GM18870 (cell line): ENCODE data around the gene RENBP.

Experiments used
- ATAC-seq: cut with Tn5 transposase; IDR thresholded peaks from one replicate; pipeline ENCODE4 v1.9.1; 2021; ENCODE audit warnings: moderate library complexity; ENCODE audit not compliant: unreplicated experiment

The RENBP gene

DNA sequence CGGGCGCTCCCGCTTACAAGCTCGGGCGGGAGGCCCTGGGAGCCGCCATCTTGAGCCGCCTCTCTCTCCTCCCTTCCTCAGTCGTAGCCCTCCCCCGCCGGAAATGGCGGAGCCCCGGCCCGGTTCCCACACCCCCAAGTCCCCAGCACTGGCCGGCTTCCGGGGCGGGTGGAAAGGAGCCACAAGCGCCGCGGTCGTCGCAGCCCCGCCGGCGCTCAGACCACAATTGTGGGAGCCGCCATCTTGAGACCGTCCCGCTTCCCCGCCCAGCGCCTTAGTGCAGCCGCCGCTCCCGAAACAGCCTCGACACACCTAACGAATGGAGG lies 26.6 kb upstream of the RENBP start:
- peak; percentile 27 for ATAC-seq

DNA sequence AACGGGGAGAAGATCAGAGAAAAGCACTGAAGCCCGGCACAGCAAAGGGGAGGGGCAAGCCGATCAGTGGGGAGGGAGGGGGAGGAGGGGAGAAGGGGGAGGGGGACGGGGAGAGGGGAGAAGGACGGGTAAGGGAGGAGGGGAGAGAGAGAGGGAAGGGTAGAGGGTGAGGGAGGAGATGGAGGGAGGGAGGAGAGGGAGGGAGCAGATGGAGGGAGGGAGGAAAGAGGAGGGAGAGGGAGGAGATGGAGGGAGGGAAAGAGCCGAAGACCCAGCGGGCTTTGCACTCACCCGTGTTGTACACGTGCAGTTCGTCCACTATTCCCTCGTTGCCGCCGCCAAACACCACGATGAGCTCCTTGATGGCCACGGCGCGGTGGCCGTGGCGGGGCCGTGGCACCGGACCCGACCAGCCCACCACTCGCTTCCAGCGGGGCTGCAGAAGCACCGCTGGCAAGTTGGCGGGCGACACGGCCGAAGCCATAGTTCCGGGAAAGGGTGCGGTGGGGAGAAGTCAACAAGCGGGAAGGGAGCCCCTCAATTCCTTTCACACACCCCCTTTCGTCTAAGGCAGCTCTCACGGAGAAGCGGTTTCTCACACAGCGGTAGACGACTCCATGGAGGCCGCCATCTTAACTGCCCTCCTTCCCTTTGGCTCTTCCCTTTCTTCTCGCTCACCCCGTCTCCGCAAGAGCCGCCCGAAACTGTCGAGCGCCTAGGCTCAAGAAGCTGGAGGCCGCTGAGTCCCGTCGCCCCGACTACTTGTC lies 26.1 kb upstream of the RENBP start:
- ATAC-seq = peak; percentile 8

DNA sequence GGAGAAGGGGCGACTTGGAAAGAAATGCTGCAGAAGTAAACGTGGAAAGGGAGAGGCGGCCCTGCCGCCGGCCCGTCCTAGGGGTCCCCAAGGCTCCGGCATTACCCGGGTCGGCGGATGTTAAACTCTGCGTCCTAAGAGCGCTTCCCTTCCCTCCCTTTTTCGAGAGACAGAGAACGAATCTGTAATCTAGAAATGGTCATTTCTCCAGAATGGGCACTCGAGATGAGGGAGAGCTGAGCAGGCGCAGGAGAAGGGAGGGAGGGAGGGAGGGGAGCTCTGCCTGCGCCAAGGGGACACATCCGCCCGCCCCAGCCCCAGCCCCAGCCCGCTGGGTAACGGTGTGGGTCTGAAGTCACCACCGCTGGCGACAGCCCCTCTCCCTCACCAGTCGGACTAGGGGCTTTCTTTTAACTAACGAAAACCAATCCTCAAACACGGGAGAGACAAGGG lies 25.5 kb upstream of the RENBP start:
- ATAC-seq = no peak

DNA sequence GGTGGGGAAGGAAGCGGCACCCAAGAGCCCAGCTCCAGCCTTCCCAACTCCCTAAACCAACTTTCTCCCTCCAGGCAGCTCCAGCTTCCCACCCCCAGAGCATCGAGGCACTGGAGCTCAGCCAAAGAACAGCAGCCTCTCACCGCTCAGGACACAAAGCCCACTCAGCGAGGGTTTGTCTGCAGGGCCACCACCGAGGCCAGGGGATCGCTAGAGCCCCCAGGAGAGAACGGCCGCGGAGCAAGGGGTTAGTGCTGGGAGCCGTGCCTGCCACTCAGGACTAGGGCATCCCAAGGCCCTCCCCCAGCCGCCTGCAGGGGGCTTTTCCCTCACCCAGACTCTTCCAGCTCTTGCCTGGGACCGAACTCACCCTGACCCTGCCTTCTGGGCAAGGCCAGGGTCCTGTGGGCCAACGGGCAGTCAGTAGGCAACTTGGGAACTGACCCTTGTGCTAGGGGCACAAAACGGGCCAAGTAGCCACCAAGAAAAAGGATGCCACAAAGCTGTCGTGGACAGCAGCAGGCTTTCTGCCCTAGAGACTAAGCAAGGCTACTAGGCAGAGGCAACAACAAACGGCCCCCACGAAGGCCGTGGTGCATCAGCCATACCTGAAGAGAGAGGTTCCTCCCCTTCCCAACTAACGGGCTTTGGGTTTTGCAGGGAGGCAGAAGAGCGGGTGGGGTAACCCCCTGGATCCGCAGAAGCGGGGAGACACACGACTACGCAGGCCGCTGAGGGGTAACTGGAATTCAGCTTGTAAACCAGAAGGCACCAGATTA lies 24.9 kb upstream of the RENBP start:
- no peak for ATAC-seq

DNA sequence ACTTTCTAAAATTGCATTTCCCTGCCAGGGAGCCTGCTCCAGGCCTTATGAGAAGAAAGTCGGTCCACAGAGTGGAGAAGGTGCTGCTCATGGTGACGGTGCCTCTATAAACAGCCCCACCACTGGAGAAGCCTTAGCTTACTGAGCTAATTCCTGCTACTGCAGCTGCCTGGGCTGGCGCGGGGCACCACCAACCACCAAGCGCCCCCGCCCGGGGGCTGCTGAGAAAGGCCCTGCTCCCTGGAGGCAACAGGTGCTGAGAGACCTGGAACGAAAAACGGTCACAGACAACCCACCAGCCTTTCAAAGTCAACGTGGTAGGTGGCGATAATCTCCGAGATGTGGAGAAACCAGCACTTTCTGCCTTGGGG lies 24.3 kb upstream of the RENBP start:
- no peak for ATAC-seq

DNA sequence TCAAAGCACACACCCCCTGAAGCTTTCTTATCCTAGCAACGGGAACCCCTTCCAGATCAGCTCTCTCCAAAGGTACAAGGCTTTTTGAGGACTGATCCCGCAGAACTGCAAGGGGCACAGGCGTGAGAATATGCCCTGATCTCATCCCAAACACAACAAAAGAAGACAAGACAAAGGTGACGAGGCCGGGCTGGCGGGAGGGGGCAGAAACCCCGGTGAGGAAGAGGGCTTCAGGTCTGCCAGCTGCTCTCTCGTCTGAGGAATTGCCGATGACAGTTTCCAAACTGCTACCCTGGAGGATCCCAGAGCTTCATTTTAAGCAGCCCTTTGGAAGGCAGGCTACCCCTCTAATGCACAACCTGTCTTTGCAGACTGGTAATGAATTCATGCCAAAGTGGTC lies 23.8 kb upstream of the RENBP start:
- ATAC-seq = no peak

DNA sequence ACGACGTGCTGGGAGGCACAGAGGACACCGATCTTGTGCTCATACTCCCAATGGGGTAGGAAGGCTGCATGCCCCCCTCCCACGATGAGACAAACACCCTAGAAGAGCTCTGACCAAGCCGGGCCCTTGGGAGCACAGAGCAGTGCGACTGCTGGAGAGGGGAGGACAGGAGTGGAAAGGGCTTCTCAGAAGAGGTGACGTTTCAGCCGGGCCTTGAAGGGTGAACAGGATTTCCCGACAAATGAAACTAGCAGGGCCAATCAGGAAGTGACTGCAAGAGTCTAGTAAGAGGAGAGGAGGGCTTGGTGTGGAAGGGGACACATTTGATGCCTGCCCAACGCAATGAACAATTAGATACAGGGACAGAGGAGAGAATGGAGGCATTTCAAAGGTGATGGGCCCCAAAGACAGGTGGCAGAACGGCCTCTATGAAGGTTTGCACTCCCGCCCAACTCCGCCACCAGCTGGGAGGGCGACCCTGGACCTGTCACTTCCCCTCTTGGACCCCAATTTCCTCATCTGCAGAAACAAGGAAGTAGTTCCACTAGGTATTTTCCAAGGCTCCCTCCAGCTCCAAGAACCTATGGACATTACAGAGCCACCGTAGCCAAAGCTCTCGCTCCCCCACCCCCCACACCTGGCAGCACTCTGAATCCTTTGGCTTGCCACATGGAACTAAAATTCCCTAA lies 23.2 kb upstream of the RENBP start:
- ATAC-seq = no peak

DNA sequence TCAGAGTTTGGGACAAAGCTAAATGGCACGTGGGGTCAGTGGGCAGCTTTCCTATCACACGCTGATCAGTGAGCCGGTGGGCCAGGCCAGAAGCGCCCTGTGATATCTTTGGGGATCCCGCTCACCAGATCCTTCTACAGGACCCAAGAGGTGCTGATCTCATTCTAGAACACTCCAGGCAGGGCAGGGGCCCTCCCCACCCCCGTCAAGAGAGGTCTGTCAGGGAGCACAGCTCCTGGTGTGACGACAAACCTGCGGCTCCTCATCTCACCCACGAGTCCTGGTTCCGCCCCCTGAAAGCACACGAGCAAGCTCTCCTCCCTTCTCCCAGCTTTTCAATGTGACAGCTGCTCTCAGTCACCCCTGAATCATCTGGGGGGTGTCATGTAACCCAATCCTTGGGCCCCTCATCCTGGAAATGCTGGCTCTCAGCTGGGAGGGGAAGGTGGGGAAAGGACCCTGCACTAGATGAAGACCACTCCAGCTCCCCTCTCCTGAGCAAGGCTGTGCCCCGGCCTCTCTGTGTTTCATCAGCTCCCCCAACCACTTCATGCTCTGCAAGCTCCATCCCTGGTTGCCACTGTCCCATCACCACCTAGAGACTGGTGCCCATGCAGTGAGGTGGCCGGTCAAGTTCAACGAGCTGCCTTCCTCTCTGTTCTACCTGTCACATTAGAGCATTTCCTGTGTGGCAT lies 22.5 kb upstream of the RENBP start:
- ATAC-seq = no peak

DNA sequence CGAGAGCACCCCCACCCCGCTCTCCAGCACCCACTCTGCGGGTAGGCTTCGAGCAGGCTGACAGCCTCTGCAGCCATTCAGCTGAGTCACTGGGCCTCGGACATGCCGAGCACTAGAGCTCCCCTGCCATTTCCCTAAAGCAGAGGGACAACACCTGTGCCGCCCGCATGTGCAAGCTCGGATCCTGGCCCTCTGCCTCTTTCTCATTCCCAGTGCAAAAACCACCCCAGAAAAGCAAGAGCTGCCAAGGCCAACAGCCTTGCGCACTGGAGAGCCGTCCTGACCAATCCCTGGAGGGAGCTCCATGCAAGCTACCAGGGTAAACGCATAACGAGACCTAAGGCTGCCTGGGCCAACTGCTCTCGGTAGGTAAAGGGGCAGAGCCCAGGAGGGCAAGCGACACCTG lies 21.8 kb upstream of the RENBP start:
- no peak for ATAC-seq

DNA sequence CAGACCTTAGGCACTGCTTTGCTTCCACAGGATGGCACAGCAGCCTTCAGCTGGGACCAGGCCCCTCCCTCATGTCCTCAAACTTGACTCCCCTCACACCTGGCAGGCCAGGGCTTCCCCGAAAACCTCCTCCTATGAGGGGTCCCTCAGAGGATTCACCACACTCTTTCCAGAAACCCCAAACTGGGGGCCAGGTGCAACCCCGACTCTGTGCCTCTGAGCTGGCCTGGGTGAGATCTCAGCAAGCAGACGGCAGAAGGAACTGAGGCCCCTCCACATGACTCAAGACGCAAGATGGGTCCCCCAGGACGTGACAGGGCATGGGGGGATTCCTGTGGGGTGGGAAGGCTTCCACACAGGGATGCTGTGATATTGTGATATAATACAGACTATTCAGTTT lies 21.0 kb upstream of the RENBP start:
- no peak for ATAC-seq

DNA sequence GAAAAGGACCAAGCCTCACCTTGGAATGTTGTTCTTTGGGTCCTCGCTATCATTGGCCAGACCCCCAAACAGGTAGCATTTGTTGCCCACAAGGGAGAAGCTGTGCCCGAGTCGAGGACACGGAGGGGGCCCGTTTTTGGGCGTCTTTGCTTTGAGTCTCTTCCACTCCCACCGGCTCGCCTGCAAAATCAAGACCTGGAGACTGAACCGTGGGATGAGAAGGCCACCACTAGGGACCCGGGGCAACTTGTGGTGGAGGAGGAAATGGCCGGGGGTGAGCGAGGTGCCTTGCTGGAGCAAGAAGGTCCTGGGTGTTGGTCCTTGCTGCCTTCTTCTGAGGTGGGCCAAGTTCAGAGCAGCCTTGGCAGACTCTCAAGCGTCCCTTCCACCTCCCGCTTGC lies 19.7 kb upstream of the RENBP start:
- no peak for ATAC-seq

DNA sequence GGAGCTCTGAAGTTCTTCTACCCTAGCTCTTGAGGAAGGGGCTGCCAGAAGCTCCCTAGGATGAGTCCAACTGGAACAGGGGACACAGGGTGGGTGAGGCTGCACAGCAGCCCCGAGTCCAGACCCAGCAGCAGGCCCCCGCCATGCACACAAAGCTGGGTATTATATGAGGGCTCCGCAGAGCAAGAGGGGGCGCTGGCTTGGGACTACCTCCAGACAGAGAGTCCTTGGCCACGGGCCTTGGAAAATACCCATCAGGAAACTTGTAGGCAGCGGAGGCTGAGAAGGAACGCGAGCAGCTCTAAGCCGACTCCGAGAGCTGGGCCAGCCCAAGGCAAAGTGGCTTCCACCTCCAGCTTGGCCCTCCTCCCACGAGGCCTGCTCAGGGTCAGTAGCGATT lies 19.1 kb upstream of the RENBP start:
- no peak for ATAC-seq

DNA sequence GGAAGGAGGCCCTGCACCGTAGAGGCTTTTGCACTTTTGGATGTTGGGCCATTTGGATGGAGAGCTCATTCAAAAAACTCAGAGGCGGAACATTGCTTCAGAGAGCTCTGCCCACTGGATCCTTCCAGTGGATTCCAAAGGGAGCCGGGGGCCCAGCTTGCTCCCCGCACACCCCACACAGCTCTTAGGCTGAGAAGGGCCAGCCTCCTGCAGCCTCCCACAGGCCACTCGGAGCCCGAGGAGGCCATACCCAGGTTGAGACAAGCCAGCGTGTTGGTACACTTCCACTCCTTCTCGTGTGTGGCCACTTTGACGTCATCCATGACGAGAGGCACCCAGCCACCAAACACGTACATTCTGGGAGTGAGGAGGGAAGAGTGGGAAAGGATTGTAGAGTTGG lies 16.8 kb upstream of the RENBP start:
- no peak for ATAC-seq

DNA sequence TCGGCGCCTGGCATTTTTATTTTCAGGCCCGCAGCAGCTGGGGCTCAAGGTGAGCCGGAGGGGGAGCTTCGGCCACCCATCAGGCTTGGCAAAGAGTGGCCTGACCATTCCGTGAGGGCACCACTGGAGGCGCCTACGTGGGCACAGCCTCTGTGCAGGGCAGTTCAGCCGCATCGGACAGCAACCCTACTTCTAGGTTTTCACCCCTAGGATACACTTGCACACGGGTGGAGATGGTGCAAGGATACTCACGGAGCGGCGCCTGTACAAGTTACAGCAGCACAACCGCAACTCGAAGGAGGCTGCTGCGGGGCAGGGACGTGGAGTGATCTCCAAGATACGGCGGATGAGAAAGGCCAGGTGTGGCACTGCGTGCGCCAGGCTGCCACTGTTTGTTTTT lies 16.3 kb upstream of the RENBP start:
- no peak for ATAC-seq

DNA sequence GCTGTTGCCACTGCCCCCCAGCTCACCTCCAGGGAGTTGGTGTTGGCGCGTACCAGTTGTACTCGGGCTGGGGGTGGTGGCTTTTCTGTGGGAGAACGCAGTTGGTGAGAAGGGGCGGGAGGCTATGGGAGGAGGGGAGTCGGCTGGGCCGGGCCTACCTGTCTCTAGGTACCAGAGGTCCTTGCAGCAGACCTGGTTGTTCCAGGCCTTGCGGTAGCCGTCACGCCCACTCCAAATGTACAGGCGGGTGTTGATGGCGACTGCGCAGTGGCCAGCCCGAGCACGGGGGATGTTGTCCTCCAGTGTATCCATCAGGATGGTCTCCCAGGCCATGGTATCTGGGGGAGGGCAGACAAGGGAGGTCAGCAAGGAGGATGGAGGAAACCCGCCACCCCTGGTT lies 15.6 kb upstream of the RENBP start:
- no peak for ATAC-seq

DNA sequence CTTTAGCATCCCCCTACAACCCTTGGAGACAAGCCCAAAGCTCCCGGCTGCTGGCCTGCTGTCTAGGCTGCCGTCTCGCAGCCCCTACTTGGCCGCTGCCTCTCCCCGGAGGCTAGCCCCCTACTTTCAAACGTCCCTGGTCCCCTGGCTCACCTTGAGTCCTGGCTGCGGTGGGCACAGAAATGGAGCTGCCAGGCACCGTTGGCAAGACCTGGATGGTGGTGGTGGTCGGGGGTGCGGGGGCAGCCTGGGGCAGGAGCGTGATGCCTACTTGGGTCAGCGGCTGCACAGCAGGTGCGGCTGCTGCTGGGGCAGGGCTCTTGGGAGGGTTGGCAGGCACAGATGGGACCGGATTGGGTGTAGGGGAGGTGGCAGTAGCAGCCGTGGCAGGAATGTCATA lies 15.2 kb upstream of the RENBP start:
- ATAC-seq = no peak

DNA sequence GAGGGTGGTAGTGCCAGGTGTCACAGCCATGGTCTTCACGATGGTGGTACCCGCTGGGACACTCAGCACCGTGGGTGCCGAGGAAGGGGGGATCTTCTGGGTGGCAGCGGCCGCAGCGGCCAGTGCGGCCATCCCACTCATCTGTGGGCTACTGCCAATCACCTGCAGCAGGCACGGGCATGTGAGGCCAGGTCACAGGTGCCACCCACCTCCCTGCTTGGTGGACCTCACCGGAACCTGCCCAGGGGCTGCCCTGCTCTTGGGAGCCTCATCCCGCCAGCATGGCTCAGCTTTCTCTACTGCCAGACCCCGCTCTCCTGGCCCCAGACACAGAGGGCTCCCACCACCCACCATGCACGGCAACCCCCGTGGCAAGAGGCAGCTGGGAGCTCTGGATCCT lies 14.2 kb upstream of the RENBP start:
- ATAC-seq = no peak

DNA sequence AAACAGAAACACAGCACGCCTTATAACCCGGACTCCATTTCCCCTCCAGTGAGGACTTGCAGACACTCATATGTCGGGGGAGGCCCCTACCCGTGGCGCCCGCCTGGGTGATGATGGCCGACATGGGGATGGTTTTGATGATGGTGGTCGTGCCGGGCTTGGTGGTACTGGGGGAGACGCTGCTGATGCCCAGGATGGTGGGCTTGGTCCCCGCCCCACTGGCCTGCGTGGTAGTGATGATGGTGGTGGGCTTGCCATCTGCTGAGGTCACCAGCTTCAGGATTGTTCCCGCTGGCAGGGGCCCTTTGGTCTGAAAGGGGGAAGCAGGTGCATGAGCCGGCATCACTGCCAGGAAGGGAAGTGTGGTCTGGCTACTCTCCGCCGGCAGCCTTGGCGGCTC lies 12.8 kb upstream of the RENBP start:
- no peak for ATAC-seq

DNA sequence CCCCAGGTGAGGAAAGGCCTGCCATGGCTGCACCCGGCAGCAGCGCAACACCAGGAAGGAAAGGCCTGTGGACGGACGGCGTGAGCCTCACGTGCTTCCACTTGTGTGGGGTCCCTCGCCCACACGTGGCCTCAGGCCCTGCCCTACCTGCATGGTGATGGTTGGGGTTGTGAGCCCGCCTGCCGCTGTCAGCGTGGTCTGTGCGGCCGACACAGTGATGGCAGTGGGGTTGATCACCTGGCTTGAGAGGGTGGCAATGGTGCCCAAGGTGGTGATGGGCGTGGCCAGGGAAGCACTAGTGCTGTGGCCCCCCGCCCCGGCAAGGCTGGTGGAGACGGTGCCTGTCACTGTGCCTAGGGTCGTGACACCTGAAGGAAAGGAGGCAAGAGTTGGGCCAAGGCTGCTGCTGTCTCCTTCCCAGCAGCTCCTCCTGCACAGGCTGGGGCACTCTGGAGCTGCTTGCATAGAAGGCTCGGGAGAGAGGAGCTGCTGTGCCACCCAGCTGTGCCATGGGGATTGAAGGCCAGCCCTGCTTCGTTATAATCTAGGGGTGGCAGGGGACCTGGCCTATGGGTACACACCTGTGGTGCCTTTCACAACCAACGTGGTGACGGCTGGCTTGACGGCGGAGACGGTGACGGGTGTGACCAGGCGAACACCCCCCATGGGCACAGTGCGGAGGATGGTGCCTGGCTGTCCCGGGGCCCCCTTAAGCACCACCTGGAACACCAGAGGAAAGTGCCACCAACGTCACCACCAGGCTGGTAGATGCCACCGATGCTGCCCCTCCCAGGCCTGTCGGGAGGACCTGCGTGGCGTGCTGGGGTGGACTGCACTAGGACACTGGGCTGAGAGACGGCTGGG lies 11.8 kb upstream of the RENBP start:
- ATAC-seq = no peak

DNA sequence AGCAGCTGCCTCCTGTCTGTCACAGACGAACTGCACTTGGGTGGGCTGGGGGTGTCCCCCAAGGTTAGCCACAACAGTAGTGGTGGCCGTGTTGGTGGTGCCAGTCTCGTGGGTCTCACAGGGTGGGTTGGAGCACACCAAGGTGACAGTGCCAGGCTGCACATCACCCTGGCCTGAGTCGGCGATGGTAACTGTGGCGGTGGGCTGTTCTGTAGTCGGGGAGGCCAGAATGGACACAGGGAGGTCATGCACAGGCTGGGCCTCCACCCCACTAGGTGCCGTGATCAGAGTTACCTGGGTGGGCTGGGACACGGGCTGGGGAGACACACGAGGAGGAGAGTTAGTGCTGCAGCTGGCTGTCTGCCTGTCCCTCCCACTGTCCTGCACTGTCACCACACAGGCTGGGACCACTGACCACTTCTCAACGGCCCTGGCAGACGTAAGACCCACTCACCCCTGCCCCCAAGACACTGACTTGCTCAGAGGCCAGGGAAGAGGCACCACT lies 10.8 kb upstream of the RENBP start:
- no peak for ATAC-seq
